ENCODE data around the gene THAP4.

The THAP4 gene

DNA sequence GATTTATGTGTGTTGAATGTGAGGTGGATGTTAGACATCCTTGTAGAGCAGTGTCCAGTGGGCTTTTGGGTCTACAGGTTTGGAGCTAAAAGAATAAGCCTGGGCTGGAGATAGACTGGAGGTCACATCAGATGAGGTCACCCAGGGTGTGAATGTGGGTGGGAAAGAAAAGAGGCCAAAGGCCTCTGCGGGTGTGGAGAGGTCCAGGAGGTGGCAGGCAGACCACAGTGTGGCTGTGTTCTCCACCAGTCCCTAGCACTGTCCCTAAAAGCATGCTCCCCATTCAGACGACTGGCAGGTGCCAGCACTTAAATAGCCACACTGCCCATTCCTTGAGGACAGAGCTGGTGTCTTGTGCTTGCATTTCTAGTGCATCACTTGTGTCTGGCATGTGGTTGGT, 4.7 kb upstream of the THAP4 start:
- peaks cover 91% of the 10 kb centered on the region for H3K79me2 ChIP-seq (ENCODE audit: insufficient read depth, low read length)
- no peak overlapping the region for H3K4me2 ChIP-seq (ENCODE audit: low read depth, low read length, poor library complexity, severe bottlenecking)
- H4K20me1 ChIP-seq (ENCODE audit: low read depth, low read length), result no peaks in the 10 kb centered on the region; the same call in 1 of the 2 replicates
- peaks cover 8% of the 10 kb centered on the region; the same call in 1 of the 2 replicates for H3F3A ChIP-seq (ENCODE audit: insufficient read depth)
- H3K36me3 ChIP-seq (ENCODE audit: low read length), result peaks cover 17% of the 10 kb centered on the region
- no peak overlapping the region for H3K9ac ChIP-seq (ENCODE audit: low read length)
- TF ChIP-seq CTCF (IDR thresholded peaks at IDR 0.05; ENCODE audit: insufficient read depth, low read length, poor library complexity, severe bottlenecking) (no peak), EZH2phosphoT487 (conservative IDR thresholded peaks at IDR 0.05; ENCODE audit: low read length) (no peak)
- no peaks in the 10 kb centered on the region for H3K9me2 ChIP-seq (replicated peaks; ENCODE audit: insufficient read depth, low read length)
- H3K4me3 ChIP-seq (ENCODE audit: insufficient read depth, low read length, poor library complexity, severe bottlenecking), result no peak overlapping the region
- peaks cover 13% of the 10 kb centered on the region for H3K9me3 ChIP-seq (ENCODE audit: insufficient read depth, low read length)
- H2AFZ ChIP-seq (ENCODE audit: low read depth, low read length, severe bottlenecking), result no peak overlapping the region
- no peak overlapping the region for H3K27ac ChIP-seq (ENCODE audit: low read depth, low read length)
- no peaks in the 10 kb centered on the region for H3K27me3 ChIP-seq (ENCODE audit: low read length)

DNA sequence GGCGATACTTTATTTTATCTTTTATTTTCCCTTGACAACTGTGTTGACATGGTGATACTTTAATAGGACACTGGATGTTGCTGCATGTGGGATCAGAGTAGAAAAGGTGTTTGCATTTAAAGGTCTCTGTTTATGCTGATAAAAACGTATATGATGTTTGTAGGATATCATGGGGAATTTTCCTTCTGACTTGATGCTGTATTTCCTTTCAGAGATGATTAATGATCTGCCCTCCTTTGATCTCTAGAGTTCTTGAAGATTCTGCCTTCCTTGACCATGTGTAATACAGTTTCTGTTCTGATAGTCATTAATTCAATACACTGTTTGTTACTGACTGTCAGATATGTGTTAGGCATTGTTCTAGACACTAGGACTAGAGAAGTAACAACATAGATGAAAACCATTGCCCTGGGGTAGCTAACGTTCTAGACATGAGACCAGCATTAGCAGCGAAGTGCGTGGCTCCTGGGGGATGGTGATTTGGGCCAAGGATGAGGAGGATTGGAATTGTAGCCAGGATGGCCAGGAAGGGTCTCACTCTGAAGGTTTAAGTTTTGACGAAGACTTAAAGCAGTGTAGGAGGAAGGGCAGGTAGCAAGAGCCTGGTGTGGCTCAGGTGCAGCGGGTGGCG, 3.3 kb upstream of the THAP4 start:
- Histone ChIP-seq H4K20me1 (ENCODE audit: low read depth, low read length) (no peaks in the 10 kb centered on the region; the same call in 1 of the 2 replicates), H3K4me2 (ENCODE audit: low read depth, low read length, poor library complexity, severe bottlenecking) (no peak overlapping the region), H3K9me3 (ENCODE audit: insufficient read depth, low read length) (peaks cover 13% of the 10 kb centered on the region), H3K9ac (ENCODE audit: low read length) (no peak overlapping the region), H3K36me3 (ENCODE audit: low read length) (peaks cover 17% of the 10 kb centered on the region), H2AFZ (ENCODE audit: low read depth, low read length, severe bottlenecking) (no peak overlapping the region), H3K4me3 (ENCODE audit: insufficient read depth, low read length, poor library complexity, severe bottlenecking) (no peak overlapping the region), H3K79me2 (ENCODE audit: insufficient read depth, low read length) (peaks cover 90% of the 10 kb centered on the region), H3K27ac (ENCODE audit: low read depth, low read length) (no peak overlapping the region), H3F3A (ENCODE audit: insufficient read depth) (peaks cover 8% of the 10 kb centered on the region; the same call in 1 of the 2 replicates), H3K9me2 (replicated peaks; ENCODE audit: insufficient read depth, low read length) (no peaks in the 10 kb centered on the region), H3K27me3 (ENCODE audit: low read length) (no peaks in the 10 kb centered on the region)
- TF ChIP-seq EZH2phosphoT487 (conservative IDR thresholded peaks at IDR 0.05; ENCODE audit: low read length) (no peak), CTCF (IDR thresholded peaks at IDR 0.05; ENCODE audit: insufficient read depth, low read length, poor library complexity, severe bottlenecking) (no peak)

GRCh38 chr2:241639385-241639784, 2.4 kb upstream of the THAP4 start:
- Histone ChIP-seq H3K36me3 (ENCODE audit: low read length) (peaks cover 17% of the 10 kb centered on the region), H3K4me3 (ENCODE audit: insufficient read depth, low read length, poor library complexity, severe bottlenecking) (peak overlapping the region; percentile 77), H3K9me3 (ENCODE audit: insufficient read depth, low read length) (peaks cover 13% of the 10 kb centered on the region), H2AFZ (ENCODE audit: low read depth, low read length, severe bottlenecking) (no peak overlapping the region), H3K9me2 (replicated peaks; ENCODE audit: insufficient read depth, low read length) (no peaks in the 10 kb centered on the region), H3F3A (ENCODE audit: insufficient read depth) (peaks cover 8% of the 10 kb centered on the region; the same call in 1 of the 2 replicates), H3K4me2 (ENCODE audit: low read depth, low read length, poor library complexity, severe bottlenecking) (no peak overlapping the region), H3K79me2 (ENCODE audit: insufficient read depth, low read length) (peaks cover 90% of the 10 kb centered on the region), H4K20me1 (ENCODE audit: low read depth, low read length) (no peaks in the 10 kb centered on the region), H3K27ac (ENCODE audit: low read depth, low read length) (no peak overlapping the region), H3K27me3 (ENCODE audit: low read length) (no peaks in the 10 kb centered on the region), H3K9ac (ENCODE audit: low read length) (no peak overlapping the region)
- TF ChIP-seq EZH2phosphoT487 (conservative IDR thresholded peaks at IDR 0.05; ENCODE audit: low read length) (no peak), CTCF (IDR thresholded peaks at IDR 0.05; ENCODE audit: insufficient read depth, low read length, poor library complexity, severe bottlenecking) (no peak)

Data from SU-DHL-6 (cell line).